Mucosa of stomach (tissue), 1 donor: ENCODE results near the gene RPGRIP1.

ENCODE experiments used
- H3K27me3 ChIP-seq: one replicate; pipeline ENCODE4 v1.7.0; 2013; ENCODE audit warnings: mild to moderate bottlenecking, low read length; ENCODE audit not compliant: control insufficient read depth, insufficient read depth
- H3K36me3 ChIP-seq: one replicate; pipeline ENCODE4 v1.7.0; 2013; ENCODE audit warnings: low read length; ENCODE audit not compliant: control insufficient read depth, insufficient read depth
- H3K4me1 ChIP-seq: one replicate; pipeline ENCODE4 v1.7.0; 2013; ENCODE audit warnings: mild to moderate bottlenecking, low read length; ENCODE audit not compliant: control insufficient read depth, insufficient read depth
- H3K4me3 ChIP-seq: one replicate; pipeline ENCODE4 v1.7.0; 2013; ENCODE audit warnings: low read length
- H3K9ac ChIP-seq: one replicate; pipeline ENCODE4 v1.7.0; 2013; ENCODE audit warnings: mild to moderate bottlenecking, low read length, moderate library complexity
- H3K9me3 ChIP-seq: one replicate; pipeline ENCODE4 v1.7.0; 2013; ENCODE audit warnings: mild to moderate bottlenecking, low read length, moderate library complexity; ENCODE audit not compliant: control insufficient read depth
- donor health status: Pancreatic carcinoma.

RPGRIP1 gene

DNA sequence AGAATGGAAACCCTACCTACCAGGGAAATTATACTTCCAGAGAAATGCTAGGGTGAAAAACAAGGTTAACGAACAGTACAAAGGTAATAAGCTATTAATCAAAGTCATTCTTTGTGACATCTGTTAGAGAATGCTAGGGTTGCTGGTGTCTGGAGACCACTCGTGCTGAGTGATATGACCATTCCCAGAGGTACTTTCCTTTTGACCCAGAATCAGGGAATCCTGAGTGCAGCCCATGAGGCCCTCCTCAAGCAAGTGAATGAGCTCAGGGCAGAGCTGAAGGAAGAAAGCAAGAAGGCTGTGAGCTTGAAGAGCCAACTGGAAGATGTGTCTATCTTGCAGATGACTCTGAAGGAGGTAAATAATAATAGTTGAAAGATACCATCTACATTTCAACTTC is 31.7 kb downstream of the RPGRIP1 start:
- H3K9me3 ChIP-seq = no peaks in the 10 kb centered on the region
- no peaks in the 10 kb centered on the region for H3K36me3 ChIP-seq
- H3K27me3 ChIP-seq = no peaks in the 10 kb centered on the region
- no peak overlapping the region for H3K9ac ChIP-seq
- H3K4me1 ChIP-seq = peaks cover 18% of the 10 kb centered on the region
- H3K4me3 ChIP-seq = no peak overlapping the region

DNA sequence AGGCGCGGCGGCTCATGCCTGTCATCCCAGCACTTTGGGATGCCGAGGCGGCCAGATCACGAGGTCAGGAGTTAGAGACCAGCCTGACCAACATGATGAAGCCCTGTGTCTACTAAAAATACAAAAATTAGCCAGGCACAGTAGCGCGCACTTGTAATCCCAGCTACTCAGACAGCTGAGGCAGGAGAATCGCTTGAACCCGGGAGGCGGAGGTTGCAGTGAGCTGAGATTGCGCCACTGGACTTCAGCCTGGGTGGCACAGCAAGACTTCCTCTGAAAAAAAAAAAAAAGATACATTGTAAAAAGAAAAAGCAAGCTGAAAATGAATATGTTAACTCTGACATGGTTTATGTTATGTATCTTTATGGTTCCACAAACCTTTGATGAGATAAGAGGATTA is 33.6 kb downstream of the RPGRIP1 start:
- peaks cover 5% of the 10 kb centered on the region for H3K4me1 ChIP-seq
- H3K4me3 ChIP-seq = no peak overlapping the region
- H3K9me3 ChIP-seq = no peaks in the 10 kb centered on the region
- no peaks in the 10 kb centered on the region for H3K27me3 ChIP-seq
- no peaks in the 10 kb centered on the region for H3K36me3 ChIP-seq
- no peak overlapping the region for H3K9ac ChIP-seq

DNA sequence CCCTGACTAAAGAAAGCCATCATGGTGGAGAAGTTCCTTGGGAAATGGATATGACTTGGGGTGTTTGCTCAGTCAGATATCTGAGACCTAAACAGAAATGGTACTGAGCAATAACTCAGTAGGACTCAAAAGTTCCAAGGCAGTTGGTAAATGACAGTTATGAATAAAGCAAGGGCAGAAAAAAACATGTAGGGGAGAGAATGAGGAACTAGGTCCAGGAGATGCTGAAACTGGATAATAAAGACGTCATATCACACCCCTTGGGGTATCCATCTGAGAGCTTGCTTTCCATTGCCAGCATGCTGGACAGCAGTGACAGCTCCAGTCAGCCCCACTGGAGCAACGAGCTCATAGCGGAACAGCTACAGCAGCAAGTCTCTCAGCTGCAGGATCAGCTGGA is 37.5 kb downstream of the RPGRIP1 start:
- no peaks in the 10 kb centered on the region for H3K4me1 ChIP-seq
- H3K9me3 ChIP-seq = no peaks in the 10 kb centered on the region
- H3K27me3 ChIP-seq = no peaks in the 10 kb centered on the region
- H3K9ac ChIP-seq = no peak overlapping the region
- H3K4me3 ChIP-seq = no peak overlapping the region
- no peaks in the 10 kb centered on the region for H3K36me3 ChIP-seq

DNA sequence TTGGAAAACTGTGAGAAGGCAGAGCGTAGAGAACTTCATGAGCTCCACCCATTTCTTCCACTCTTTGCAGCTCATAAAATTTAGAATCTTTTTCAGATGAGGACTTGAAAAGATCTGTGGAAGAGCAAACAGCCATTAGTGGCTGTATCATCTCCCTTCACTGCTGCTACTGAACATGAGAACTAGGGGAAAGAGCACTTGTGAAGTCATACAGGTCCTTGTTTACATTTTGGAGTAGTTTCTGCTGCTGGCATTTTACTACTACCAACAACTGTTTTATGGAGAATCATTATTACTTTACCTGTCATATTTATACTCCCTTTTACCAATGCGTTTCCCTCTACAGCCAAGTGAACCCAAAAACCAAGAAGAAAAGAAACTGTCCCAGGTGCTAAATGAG is 41.0 kb downstream of the RPGRIP1 start:
- H3K4me3 ChIP-seq = no peak overlapping the region
- H3K9me3 ChIP-seq = no peaks in the 10 kb centered on the region
- no peaks in the 10 kb centered on the region for H3K4me1 ChIP-seq
- no peaks in the 10 kb centered on the region for H3K27me3 ChIP-seq
- no peak overlapping the region for H3K9ac ChIP-seq
- H3K36me3 ChIP-seq = no peaks in the 10 kb centered on the region

DNA sequence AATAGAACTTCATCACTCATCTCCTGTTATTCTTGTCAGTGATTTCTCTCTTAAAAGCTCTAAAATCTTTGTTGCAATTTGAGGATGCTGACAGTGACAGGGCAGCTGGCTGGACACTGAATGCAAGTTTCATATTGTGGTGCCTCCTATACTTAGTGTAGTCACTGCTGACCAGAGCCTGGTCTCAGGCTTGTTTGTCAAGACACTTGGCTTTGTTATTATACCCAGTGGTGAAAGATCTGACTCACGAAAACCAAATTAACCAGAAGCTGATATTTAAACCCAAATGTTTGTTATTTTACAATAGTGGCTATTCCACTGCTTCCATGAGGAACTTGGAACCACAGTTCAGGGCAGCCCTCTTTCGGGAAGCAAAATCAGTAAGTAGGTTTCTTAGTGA is 42.8 kb downstream of the RPGRIP1 start:
- no peak overlapping the region for H3K9ac ChIP-seq
- no peaks in the 10 kb centered on the region for H3K36me3 ChIP-seq
- H3K4me1 ChIP-seq = no peaks in the 10 kb centered on the region
- no peaks in the 10 kb centered on the region for H3K9me3 ChIP-seq
- H3K4me3 ChIP-seq = no peak overlapping the region
- H3K27me3 ChIP-seq = no peaks in the 10 kb centered on the region

DNA sequence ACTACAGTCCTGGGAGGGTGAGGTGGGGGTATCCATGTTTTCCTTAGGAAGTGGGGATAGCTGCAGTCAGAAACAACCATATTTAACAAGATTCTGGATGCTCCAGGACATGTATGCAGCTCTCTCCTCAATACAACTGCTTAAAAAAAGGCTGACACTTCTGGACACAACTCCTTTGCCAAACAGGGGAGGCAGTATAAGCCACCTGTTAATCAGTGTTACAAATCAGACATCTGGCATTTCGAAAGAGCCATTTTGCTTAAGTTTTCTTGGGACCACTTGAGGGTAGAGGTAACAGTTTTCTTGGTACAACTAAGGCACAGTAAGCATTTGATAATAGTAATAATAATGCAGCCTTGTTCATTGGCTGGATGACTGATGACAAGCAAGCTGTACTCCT is 47.1 kb downstream of the RPGRIP1 start:
- H3K4me3 ChIP-seq = no peak overlapping the region
- H3K4me1 ChIP-seq = no peaks in the 10 kb centered on the region
- no peaks in the 10 kb centered on the region for H3K27me3 ChIP-seq
- H3K9ac ChIP-seq = no peak overlapping the region
- H3K36me3 ChIP-seq = no peaks in the 10 kb centered on the region
- H3K9me3 ChIP-seq = no peaks in the 10 kb centered on the region
